Activated CD4-positive, CD25-positive, alpha-beta regulatory T cell treated with anti-CD3 and anti-CD28 coated beads, Interleukin-2, amount 50 U/mL, for 72 hours (primary cell): Measurements from ENCODE around the gene MGAT5.

ENCODE experiments used
- DNase-seq: peaks from one replicate; pipeline ENCODE4 v3.0.0; 2021

Gene MGAT5

GRCh38 chr2:134257509-134257908, 3.6 kb downstream of the MGAT5 start:
- no peak for DNase-seq

DNA sequence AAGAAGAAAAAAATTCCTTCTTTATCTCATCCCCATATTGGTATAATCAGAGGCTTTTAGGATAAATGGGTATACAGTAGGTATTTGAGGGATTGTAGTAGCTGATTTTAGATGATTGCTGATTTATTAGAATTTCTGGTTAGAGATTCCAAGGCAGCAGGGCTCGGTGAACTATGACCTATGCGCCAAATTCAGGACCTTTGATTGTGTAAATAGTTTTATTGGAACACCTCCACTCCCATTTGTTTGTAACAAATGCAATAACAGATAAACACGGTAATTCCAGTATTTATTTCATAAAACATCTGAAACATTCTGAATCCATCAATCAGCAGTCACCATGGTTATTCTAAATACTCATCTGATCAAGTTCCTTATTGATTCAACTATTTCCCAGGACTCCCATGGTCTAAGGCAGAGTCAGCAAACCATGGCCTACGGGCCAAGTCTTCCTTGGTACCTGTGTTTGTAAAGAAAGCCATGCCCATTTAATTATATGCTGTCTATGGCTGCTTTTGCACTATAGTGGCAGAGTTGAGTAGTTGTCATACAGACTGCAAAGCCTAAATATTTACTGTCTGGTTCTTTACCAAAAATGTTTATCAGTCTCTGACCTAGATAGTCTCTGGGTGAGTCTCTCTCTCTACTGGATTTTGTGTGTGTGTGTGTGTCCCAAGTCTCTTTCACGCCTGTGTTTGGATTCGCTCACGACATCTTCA, 4.3 kb downstream of the MGAT5 start:
- DNase-seq = no peak

DNA sequence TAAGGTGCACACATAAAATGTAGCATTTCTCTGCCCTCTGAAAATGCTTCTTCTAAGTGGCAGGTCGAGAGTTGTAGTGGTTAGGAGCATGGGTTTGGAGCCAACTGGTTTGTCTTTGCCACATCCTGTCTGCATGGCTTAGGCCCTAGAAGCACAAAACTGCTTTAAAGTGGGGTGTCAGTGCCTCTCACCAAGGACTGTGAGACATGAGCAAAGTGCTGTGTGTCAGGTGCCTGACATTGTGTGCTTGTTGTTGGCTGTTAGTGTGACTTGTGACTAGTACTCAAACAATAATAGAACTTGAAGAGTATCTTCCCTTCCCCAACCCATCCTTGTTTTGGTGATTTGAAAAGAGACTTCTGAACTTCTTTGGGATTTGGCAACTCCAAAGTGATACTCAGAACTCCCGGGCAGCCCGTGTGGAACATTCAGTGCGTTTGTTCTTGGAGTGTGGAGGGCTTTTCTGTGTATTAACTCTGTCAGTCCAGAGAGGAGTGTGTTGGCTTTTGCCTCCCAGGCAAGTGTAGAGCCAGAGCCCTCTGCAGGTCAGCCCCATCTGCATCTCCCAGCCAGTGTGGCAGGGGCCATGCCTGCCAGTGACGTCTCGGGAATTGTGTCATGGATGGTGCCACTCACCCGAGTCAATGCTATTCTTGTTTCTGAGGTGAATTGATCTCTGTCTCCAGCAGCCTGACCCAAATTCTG, 5.0 kb downstream of the MGAT5 start:
- DNase-seq = peak; percentile 38

GRCh38 chr2:134259571-134259970, 5.7 kb downstream of the MGAT5 start:
- no peak for DNase-seq

- no peak for DNase-seq
Observed at GRCh38 chr2:134259994-134260393, 6.1 kb downstream of the MGAT5 start.

DNA sequence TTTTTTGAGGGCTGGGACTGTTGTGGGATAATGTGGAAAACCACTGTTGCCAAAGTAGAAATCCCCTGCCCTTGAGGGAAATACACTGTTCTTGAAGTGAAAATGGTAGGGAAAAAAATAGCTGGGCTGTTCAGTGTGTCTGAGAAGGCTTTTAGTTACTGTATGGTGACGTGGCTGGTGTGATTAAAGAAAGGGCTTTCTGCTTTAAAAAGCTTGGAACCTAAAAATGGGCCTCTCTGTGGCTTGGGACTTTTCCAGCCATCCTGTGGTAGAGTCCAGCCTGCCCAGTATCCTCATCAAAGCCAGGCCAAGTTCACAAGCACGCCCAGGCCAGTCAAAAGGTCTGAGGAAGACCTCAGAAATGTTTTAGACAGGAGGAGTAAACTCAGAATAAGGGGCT, 6.8 kb downstream of the MGAT5 start:
- no peak for DNase-seq

DNA sequence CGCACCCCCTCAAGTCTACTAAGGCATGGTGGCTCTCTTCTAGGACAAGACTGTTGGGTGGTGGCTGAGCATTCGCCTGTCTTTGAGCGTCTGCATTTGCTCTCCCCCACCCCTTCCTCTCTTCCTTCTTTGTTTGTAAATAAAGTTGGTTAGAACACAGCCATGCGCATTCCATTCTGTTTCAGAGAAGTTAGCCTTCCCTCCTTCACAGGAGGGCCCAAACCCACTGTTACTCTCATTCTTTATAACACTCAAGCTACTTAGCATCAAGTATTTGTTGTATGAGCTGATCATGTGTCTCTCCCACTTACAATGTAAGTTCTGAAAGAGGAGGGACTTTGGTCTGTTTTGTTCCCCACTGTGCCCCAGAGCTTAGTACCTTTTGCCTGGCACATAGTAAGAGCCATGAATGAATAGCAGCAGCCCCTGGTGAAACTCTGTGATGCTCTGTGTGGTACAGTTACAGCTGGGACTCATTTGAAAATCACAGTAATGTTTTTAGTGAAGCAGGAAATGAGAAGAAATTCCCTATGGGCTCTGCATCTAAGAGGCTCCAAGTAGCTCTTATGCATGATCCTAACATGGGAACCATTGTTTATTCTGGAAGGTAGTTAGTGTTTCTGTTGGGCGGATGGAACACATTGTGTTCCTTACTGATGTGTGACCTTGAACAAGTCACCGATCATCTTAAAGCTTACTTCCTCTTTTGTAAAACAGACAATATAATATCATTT, 7.7 kb downstream of the MGAT5 start:
- no peak for DNase-seq

- no peak for DNase-seq
Observed at GRCh38 chr2:134262684-134263083, 8.8 kb downstream of the MGAT5 start.

- no peak for DNase-seq
Observed at GRCh38 chr2:134268265-134268664, 14.4 kb downstream of the MGAT5 start.

DNA sequence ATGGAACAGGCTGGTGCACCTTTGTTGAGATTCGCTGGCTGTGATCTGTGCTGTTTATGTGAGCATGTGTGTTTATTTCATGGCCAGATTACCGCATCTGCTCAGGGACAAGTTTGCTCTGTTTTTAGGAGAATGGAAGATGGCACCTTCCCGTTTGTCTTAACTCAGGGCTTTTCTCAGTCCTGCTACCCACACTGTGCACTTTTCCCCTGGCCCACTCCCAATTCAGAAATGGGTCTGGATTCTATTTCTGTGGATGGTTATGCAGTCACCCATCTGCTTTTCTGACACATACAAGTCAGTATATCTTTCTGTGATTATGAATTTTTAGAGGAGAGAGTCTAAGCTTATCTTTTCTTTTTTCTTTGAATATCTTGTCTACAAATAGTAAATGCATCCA, 15.4 kb downstream of the MGAT5 start:
- no peak for DNase-seq

DNA sequence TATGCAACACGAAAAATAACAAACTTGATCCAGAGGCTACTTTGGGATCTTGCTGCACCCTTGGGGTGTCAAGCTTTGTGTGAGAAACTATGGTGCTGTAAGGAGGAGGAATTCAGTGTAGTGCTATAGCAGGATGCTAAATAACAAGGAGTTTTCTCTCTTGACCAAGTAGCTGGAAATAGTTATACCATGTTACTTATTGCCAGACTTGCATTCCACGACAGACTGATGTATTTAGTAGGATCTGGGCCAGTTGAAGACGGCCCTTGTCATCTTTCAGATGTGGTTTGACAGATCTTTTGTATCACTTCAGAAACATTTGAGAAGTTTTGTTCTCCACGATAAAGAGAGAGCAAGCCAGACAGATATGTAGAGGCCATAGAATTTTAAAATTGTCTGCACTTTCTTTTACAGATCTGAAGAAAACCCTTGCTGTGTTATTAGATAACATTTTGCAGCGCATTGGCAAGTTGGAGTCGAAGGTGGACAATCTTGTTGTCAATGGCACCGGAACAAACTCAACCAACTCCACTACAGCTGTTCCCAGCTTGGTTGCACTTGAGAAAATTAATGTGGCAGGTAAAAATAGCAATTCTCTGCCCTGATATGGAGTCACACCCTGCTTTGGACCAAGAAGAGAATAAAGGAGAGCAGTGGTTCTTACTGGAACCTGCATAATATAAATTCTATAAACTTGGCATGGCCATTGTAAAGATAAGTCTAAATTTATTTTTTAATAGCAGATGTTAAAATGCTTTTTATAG, 16.3 kb downstream of the MGAT5 start:
- no peak for DNase-seq

DNA sequence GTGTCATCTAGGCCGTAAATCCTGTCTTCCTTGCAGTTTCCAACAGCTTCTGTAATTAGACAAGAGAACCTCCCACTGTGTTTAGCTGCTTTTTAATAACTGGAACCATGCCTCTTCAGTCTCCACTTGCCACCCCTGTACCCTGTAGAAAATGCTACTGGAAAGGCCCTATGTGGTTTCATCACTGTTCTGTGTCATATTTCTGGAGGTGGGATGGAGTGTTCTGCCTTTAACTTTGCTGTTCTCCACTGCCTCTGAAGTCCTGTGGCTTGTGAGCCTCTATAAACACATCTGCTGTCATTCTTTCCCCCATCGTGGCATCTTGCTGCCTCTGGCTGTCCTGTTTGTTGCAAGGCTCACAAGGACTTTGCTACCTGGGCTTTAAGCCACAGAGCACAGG, 17.9 kb downstream of the MGAT5 start:
- DNase-seq = no peak

DNA sequence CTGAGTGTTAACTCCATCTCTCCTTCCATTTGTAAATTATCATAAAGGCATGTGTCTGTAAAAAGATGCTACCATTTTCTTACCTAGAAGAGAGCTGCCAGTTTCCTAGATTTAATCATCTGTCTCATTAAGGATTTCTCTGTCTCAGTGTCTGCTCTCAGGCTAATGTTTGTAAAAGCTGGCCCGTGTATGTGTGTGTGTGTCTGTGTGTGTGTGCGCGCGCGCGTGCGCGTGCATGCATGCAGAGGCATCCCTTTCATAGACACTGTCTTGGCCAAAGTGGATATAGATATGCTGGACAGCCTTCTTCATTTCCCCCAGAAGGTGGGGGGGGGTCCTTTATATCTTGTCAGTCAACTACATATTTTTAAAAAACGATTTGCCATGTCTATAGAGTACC, 18.9 kb downstream of the MGAT5 start:
- no peak for DNase-seq

- DNase-seq = no peak
Observed at GRCh38 chr2:134273256-134273983, 19.5 kb downstream of the MGAT5 start.

DNA sequence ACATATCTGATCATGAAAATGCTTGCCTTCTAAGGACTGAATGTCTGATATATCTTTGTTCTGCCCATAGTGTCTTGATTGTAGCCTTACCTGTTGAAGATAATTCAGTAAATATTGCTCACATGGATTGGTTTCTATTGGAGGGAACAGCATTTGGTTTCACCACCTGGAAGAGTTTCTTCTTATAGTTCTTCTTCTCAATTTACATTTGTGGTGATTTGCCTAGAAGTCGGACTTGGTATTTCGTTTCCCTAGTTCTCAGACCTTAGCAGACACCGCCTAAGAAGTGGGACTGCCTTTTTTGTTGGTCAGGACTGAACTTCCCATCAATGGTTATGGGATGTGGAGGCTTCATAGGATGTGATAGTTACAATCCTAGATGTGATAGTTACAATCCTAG, 20.2 kb downstream of the MGAT5 start:
- no peak for DNase-seq

GRCh38 chr2:134275058-134275862, 21.4 kb downstream of the MGAT5 start:
- no peak for DNase-seq

DNA sequence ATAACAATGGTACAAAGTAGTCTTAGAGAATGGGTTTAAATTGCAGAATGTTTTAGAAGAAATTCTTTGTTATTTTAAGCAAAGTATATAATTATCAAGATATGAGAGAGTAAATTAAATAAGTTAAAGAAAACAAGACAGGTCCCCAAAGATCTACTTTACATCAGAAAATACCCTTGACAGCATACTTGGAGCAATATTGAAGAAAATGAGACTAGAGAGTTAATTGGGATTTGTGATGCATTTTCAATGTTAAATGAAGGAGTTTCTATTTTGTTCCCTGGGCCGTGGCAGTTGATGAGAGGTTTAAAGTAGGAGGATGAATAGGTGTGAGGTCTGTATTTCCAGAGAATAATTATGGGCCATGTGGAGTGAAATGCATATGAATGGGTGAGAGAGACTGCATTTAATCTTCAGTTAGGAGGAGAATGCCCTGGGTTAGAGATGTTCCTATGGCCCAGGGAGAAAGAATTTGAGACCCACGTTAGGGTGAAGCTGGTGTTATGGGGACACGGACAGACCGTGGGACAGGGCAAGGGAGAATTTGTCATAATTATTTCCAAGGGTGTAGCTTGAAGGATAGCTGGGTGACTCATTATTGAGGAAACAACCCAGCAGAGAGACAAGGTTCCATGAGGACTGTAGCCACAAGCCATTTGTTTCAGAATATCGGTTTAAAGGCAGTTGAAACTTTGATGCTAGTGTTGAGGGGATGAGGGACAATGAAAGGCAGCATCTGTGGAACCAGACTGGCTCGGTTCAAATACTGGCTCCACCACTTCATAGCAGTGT, 22.7 kb downstream of the MGAT5 start:
- DNase-seq = no peak

- DNase-seq = no peak
Observed at GRCh38 chr2:134277223-134277622, 23.4 kb downstream of the MGAT5 start.

DNA sequence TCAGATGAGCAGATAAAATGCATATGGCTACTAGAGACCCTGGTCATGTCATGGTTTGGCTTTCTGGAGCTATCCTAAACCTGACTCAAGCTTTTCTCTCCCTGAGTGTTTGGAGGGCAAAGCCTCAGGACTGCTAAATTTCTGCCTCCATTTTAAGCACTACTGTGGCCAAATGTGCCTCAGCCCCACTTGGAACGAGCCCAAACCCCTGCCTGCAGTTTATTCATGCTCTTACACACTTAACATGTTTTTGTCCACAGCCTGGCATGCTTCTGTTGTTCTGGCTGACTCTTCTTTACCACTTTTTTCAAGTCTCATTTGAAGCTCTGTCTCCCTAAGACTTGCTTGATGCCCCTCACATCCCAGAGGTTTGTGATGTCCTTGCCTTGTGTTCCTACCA, 24.7 kb downstream of the MGAT5 start:
- no peak for DNase-seq

GRCh38 chr2:134279417-134279816, 25.5 kb downstream of the MGAT5 start:
- no peak for DNase-seq

GRCh38 chr2:134280231-134280630, 26.4 kb downstream of the MGAT5 start:
- DNase-seq = no peak
